ENCODE data around the gene NCLN. TPM values are rescaled to one million over a fixed set of nuclear protein-coding genes. Genes with fewer than 3 reads are reported as not detected.
"Not testable (repeated sequence)": the region's sequence is repeated elsewhere in the genome, so short reads cannot be mapped to it uniquely, and the experiment has no call there.

Gene NCLN
- total RNA-seq, 2 donors from 2014 or later: 75.0 to 195 TPM

GRCh38 chr19:3201072-3201700 lies 15.5 kb downstream of the NCLN start:
- H3K36me3 ChIP-seq: peaks cover 5% of the 10 kb centered on the region
- no peak overlapping the region for H3K9ac ChIP-seq (ENCODE audit: low read depth in 2 of 2, low read length in 2 of 2)
- no peaks in the 10 kb centered on the region for H3K9me3 ChIP-seq
- DNase-seq: no peak
- intact Hi-C loops (cut with DNase I): no loop called here
- H3K27ac ChIP-seq: no peak overlapping the region
- no peak overlapping the region for H3K4me3 ChIP-seq
- no peaks in the 10 kb centered on the region for H3K4me1 ChIP-seq
- TF ChIP-seq CTCF (IDR thresholded peaks at IDR 0.05): no peak
- no peaks in the 10 kb centered on the region for H3K27me3 ChIP-seq

- H3K9me3 ChIP-seq: no peaks in the 10 kb centered on the region
- no peaks in the 10 kb centered on the region for H3K4me1 ChIP-seq
- peaks cover 6% of the 10 kb centered on the region for H3K36me3 ChIP-seq
- TF ChIP-seq CTCF (IDR thresholded peaks at IDR 0.05): no peak
- H3K9ac ChIP-seq (ENCODE audit: low read depth in 2 of 2, low read length in 2 of 2): no peak overlapping the region
- no peak for DNase-seq
- no peak overlapping the region for H3K4me3 ChIP-seq
- H3K27ac ChIP-seq: no peak overlapping the region
- intact Hi-C loops (cut with DNase I): no loop called here
- H3K27me3 ChIP-seq: no peaks in the 10 kb centered on the region
Observed at GRCh38 chr19:3201911-3202310, 16.2 kb downstream of the NCLN start.

- no peaks in the 10 kb centered on the region for H3K27me3 ChIP-seq
- H3K27ac ChIP-seq: no peak overlapping the region
- H3K9me3 ChIP-seq: no peaks in the 10 kb centered on the region
- H3K36me3 ChIP-seq: peaks cover 6% of the 10 kb centered on the region
- no peak overlapping the region for H3K9ac ChIP-seq (ENCODE audit: low read depth in 2 of 2, low read length in 2 of 2)
- no peaks in the 10 kb centered on the region for H3K4me1 ChIP-seq
- intact Hi-C loops (cut with DNase I): no loop called here
- no peak for DNase-seq
- no peak for TF ChIP-seq CTCF (IDR thresholded peaks at IDR 0.05)
- no peak overlapping the region for H3K4me3 ChIP-seq
Observed at GRCh38 chr19:3202346-3202745, 16.6 kb downstream of the NCLN start.

GRCh38 chr19:3202895-3203294 lies 17.2 kb downstream of the NCLN start:
- H3K9ac ChIP-seq (ENCODE audit: low read depth in 2 of 2, low read length in 2 of 2); H3K27ac ChIP-seq; H3K36me3 ChIP-seq; H3K27me3 ChIP-seq; H3K4me1 ChIP-seq; H3K9me3 ChIP-seq; DNase-seq; intact Hi-C loops (cut with DNase I); H3K4me3 ChIP-seq: not testable (repeated sequence)

- DNase-seq: no peak
- peaks cover 6% of the 10 kb centered on the region for H3K36me3 ChIP-seq
- no peak overlapping the region for H3K9ac ChIP-seq (ENCODE audit: low read depth in 2 of 2, low read length in 2 of 2)
Observed at GRCh38 chr19:3203805-3204645, 18.3 kb downstream of the NCLN start.

More at GRCh38 chr19:3203805-3204645, 18.3 kb downstream of the NCLN start:
- TF ChIP-seq CTCF (IDR thresholded peaks at IDR 0.05): no peak
- no peaks in the 10 kb centered on the region for H3K4me1 ChIP-seq
- no peak overlapping the region for H3K27ac ChIP-seq
- no peaks in the 10 kb centered on the region for H3K9me3 ChIP-seq
- H3K27me3 ChIP-seq: no peaks in the 10 kb centered on the region
- intact Hi-C loops (cut with DNase I): no loop called here
- H3K4me3 ChIP-seq: no peak overlapping the region

All from colonic mucosa (tissue), 4 donors.